H9 (cell line): Measurements from ENCODE around the gene ZC3HAV1. TPM values are rescaled to one million over a fixed set of nuclear protein-coding genes. Genes with fewer than 3 reads are reported as not detected.

Source experiments
- DNase-seq: peaks from one replicate; pipeline ENCODE4 v3.0.0-alpha.2; 2017
- H2AFZ ChIP-seq: one replicate; pipeline ENCODE4 v1.6.1; 2013; ENCODE audit warnings: mild to moderate bottlenecking, low read length, control low read depth, moderate library complexity
- H2AK5ac ChIP-seq: 2 replicates; pipeline ENCODE4 v1.6.1; 2013; ENCODE audit warnings: low read length, control low read depth, mixed read lengths; ENCODE audit not compliant: insufficient read length
- H2BK120ac ChIP-seq: one replicate; pipeline ENCODE4 v1.6.1; 2013; ENCODE audit warnings: low read depth, mild to moderate bottlenecking, low read length, control low read depth, inconsistent platforms; ENCODE audit not compliant: poor library complexity, severe bottlenecking
- H2BK12ac ChIP-seq: 2 replicates; pipeline ENCODE4 v1.6.1; 2013; ENCODE audit warnings: low read length, control low read depth, mixed read lengths, low read depth; ENCODE audit not compliant: insufficient read length
- H2BK15ac ChIP-seq: 2 replicates; pipeline ENCODE4 v1.6.1; 2013; ENCODE audit warnings: low read depth, low read length, control low read depth
- H2BK20ac ChIP-seq: one replicate; pipeline ENCODE4 v1.6.1; 2013; ENCODE audit warnings: low read depth, mild to moderate bottlenecking, low read length, control low read depth, inconsistent platforms; ENCODE audit not compliant: poor library complexity, severe bottlenecking
- H2BK5ac ChIP-seq: 2 replicates; pipeline ENCODE4 v1.6.1; 2013; ENCODE audit warnings: low read length, control low read depth, mixed read lengths; ENCODE audit not compliant: insufficient read length
- H3K14ac ChIP-seq: 2 replicates; pipeline ENCODE4 v1.6.1; 2013; ENCODE audit warnings: low read length, control low read depth; ENCODE audit not compliant: insufficient read depth
- H3K18ac ChIP-seq: 2 replicates; pipeline ENCODE4 v1.6.1; 2013; ENCODE audit warnings: low read depth, mild to moderate bottlenecking, mixed read lengths, low read length, control low read depth; ENCODE audit not compliant: insufficient read length
- H3K23ac ChIP-seq: 2 replicates; pipeline ENCODE4 v1.6.1; 2013; ENCODE audit warnings: low read length, control low read depth, mixed read lengths, low read depth; ENCODE audit not compliant: insufficient read length
- H3K23me2 ChIP-seq: 2 replicates; pipeline ENCODE4 v1.6.1; 2013; ENCODE audit warnings: low read depth, mild to moderate bottlenecking, mixed read lengths, low read length, control low read depth; ENCODE audit not compliant: insufficient read length, poor library complexity, severe bottlenecking
- H3K27ac ChIP-seq: 2 replicates; pipeline ENCODE4 v1.5.1; 2013; ENCODE audit warnings: low read length, control low read depth, mixed read lengths, low read depth; ENCODE audit not compliant: insufficient read length
- H3K27me3 ChIP-seq: 2 replicates; pipeline ENCODE4 v1.6.1; 2013; ENCODE audit warnings: low read length, control low read depth, inconsistent platforms; ENCODE audit not compliant: insufficient read depth
- H3K4ac ChIP-seq: 2 replicates; pipeline ENCODE4 v1.6.1; 2013; ENCODE audit warnings: low read depth, mild to moderate bottlenecking, control low read depth, inconsistent platforms, low read length, moderate library complexity
- H3K4me1 ChIP-seq: 2 replicates; pipeline ENCODE4 v1.6.1; 2013; ENCODE audit warnings: low read length, control low read depth, inconsistent platforms; ENCODE audit not compliant: insufficient read depth
- H3K4me2 ChIP-seq: 2 replicates; pipeline ENCODE4 v1.6.1; 2013; ENCODE audit warnings: low read length, control low read depth, mixed read lengths; ENCODE audit not compliant: insufficient read length, insufficient read depth
- H3K56ac ChIP-seq: 2 replicates; pipeline ENCODE4 v1.6.1; 2013; ENCODE audit warnings: low read depth, mild to moderate bottlenecking, mixed read lengths, low read length, control low read depth; ENCODE audit not compliant: insufficient read length
- H3K79me1 ChIP-seq: 2 replicates; pipeline ENCODE4 v1.6.1; 2013; ENCODE audit warnings: low read depth, mild to moderate bottlenecking, moderate library complexity, low read length, control low read depth, inconsistent platforms; ENCODE audit not compliant: insufficient read depth, poor library complexity, severe bottlenecking
- H3K79me2 ChIP-seq: 2 replicates; pipeline ENCODE4 v1.6.1; 2013; ENCODE audit warnings: low read length, control low read depth, inconsistent platforms; ENCODE audit not compliant: insufficient read depth
- H3K9ac ChIP-seq: 2 replicates; pipeline ENCODE4 v1.6.1; 2013; ENCODE audit warnings: low read length, control low read depth, mixed read lengths; ENCODE audit not compliant: insufficient read length; ENCODE audit errors: extremely low read depth
- H3K9me3 ChIP-seq: one replicate; pipeline ENCODE4 v1.6.1; 2013; ENCODE audit warnings: low read depth, low read length, inconsistent platforms; ENCODE audit not compliant: control insufficient read depth
- H3T11ph ChIP-seq: one replicate; pipeline ENCODE4 v1.6.1; 2013; ENCODE audit warnings: mild to moderate bottlenecking, low read length, control low read depth, inconsistent platforms
- H4K20me1 ChIP-seq: one replicate; pipeline ENCODE4 v1.6.1; 2013; ENCODE audit not compliant: control insufficient read depth, insufficient read length, insufficient read depth
- H4K5ac ChIP-seq: 2 replicates; pipeline ENCODE4 v1.6.1; 2013; ENCODE audit warnings: low read depth, mild to moderate bottlenecking, mixed read lengths, low read length, control low read depth; ENCODE audit not compliant: insufficient read length
- H4K8ac ChIP-seq: replicated peaks from 2 replicates; pipeline ENCODE4 v1.6.1; 2013; ENCODE audit warnings: low read length, control low read depth, mixed read lengths, low read depth; ENCODE audit not compliant: insufficient read length
- H4K91ac ChIP-seq: 2 replicates; pipeline ENCODE4 v1.6.1; 2013; ENCODE audit warnings: low read depth, mild to moderate bottlenecking, moderate library complexity, mixed read lengths, low read length, control low read depth; ENCODE audit not compliant: insufficient read length
- H3K27ac Mint-ChIP-seq, 3 experiments: 2 replicates in 2 of 3; 3 replicates in 1 of 3; pipeline ENCODE4 v1.8.0; 2020 to 2021; ENCODE audit warnings: mixed read lengths in 3 of 3, mild to moderate bottlenecking in 1 of 3, moderate library complexity in 1 of 3
- H3K27me3 Mint-ChIP-seq: 2 replicates; pipeline ENCODE4 v1.8.0; 2021; ENCODE audit warnings: low read depth, mild to moderate bottlenecking, moderate library complexity, mixed read lengths
- H3K36me3 Mint-ChIP-seq, 3 experiments: 2 replicates in 2 of 3; 3 replicates in 1 of 3; pipeline ENCODE4 v1.8.0; 2020 to 2021; ENCODE audit warnings: low read depth in 3 of 3, mixed read lengths in 3 of 3; ENCODE audit not compliant: insufficient read depth in 1 of 3
- H3K4me1 Mint-ChIP-seq, 2 experiments: 2 replicates each; pipeline ENCODE4 v1.8.0; 2020; ENCODE audit warnings: mixed read lengths in 2 of 2
- H3K4me3 Mint-ChIP-seq, 2 experiments: 2 replicates in 1 of 2; 3 replicates in 1 of 2; pipeline ENCODE4 v1.8.0; 2020 to 2021; ENCODE audit warnings: mild to moderate bottlenecking in 2 of 2, mixed read lengths in 2 of 2, moderate library complexity in 1 of 2
- H3K9me3 Mint-ChIP-seq, 2 experiments: 2 replicates in 1 of 2; 3 replicates in 1 of 2; pipeline ENCODE4 v1.8.0; 2020; ENCODE audit warnings: mild to moderate bottlenecking in 2 of 2, mixed read lengths in 2 of 2, moderate library complexity in 1 of 2
- CTCF ChIP-seq: fragments of 200-600 bp; sonication (generic); conservative IDR thresholded peaks from 3 replicates; pipeline ENCODE4 v1.8.0; 2021; ENCODE audit warnings: antibody characterized with exemption, mild to moderate bottlenecking
- total RNA-seq: library from RNA; stranded (reverse); gene quantifications from 2 replicates; pipeline ENCODE4 v1.2.1, GENCODE V29; 2021

The ZC3HAV1 gene
- total RNA-seq, 1 experiment from 2014 or later = 32.8 TPM

- H2BK5ac ChIP-seq = no peak overlapping the region
- H3T11ph ChIP-seq = no peak overlapping the region
- Mint-ChIP-seq H3K27ac (no peak overlapping the region), H3K4me1 (no peaks in the 10 kb centered on the region; a peak in 1 of 4 replicates), H3K36me3 (peaks cover 0 to 47% (median 10%) of the 10 kb centered on the region in 3 experiments; a peak in 5 of 7 replicates), H3K9me3 (no peaks in the 10 kb centered on the region), H3K4me3 (no peak overlapping the region), H3K27me3 (no peaks in the 10 kb centered on the region)
- H2BK120ac ChIP-seq = no peak overlapping the region
- no peak overlapping the region for H2BK15ac ChIP-seq
- H3K4me1 ChIP-seq = no peaks in the 10 kb centered on the region
- no peaks in the 10 kb centered on the region for H3K79me2 ChIP-seq
- H3K4ac ChIP-seq = no peak overlapping the region
- no peak overlapping the region for H4K5ac ChIP-seq
- no peak overlapping the region for H3K27ac ChIP-seq
- no peaks in the 10 kb centered on the region for H3K23me2 ChIP-seq
- no peaks in the 10 kb centered on the region for H3K9me3 ChIP-seq
- H3K4me2 ChIP-seq = no peak overlapping the region
- H3K27me3 ChIP-seq = no peaks in the 10 kb centered on the region
- no peak overlapping the region for H3K14ac ChIP-seq
- no peaks in the 10 kb centered on the region for H3K79me1 ChIP-seq
- H2BK12ac ChIP-seq = no peak overlapping the region
- no peak overlapping the region for H4K91ac ChIP-seq
- H3K23ac ChIP-seq = no peak overlapping the region
- H3K9ac ChIP-seq = no peak overlapping the region
- H2AK5ac ChIP-seq = no peak overlapping the region
- H3K56ac ChIP-seq = no peak overlapping the region
- H3K18ac ChIP-seq = no peak overlapping the region
- no peak overlapping the region for H2AFZ ChIP-seq
- no peaks in the 10 kb centered on the region for H4K20me1 ChIP-seq
- H4K8ac ChIP-seq = no peak overlapping the region
- no peak for DNase-seq
- no peak for TF ChIP-seq CTCF
- no peak overlapping the region for H2BK20ac ChIP-seq
Observed at GRCh38 chr7:139051655-139052054, 57.9 kb downstream of the ZC3HAV1 start.
